GM19023 (cell line): ENCODE measurements around the gene FBXW8.

ENCODE experiments used
- ATAC-seq: cut with Tn5 transposase; IDR thresholded peaks from one replicate; pipeline ENCODE4 v1.9.1; 2021; ENCODE audit warnings: mild to moderate bottlenecking, moderate library complexity; ENCODE audit not compliant: unreplicated experiment

FBXW8 gene

GRCh38 chr12:117018685-117019084, 107.9 kb downstream of the FBXW8 start:
- no peak for ATAC-seq

GRCh38 chr12:117019866-117020265, 109.1 kb downstream of the FBXW8 start:
- no peak for ATAC-seq

GRCh38 chr12:117020536-117021220, 109.9 kb downstream of the FBXW8 start:
- no peak for ATAC-seq

- no peak for ATAC-seq
Measured at GRCh38 chr12:117022465-117022864, 111.7 kb downstream of the FBXW8 start.

- ATAC-seq = no peak
Measured at GRCh38 chr12:117023998-117024960, 113.5 kb downstream of the FBXW8 start.

- no peak for ATAC-seq
Measured at GRCh38 chr12:117024961-117025480, 114.3 kb downstream of the FBXW8 start.

GRCh38 chr12:117025481-117026151, 114.9 kb downstream of the FBXW8 start:
- no peak for ATAC-seq

GRCh38 chr12:117026343-117026742, 115.6 kb downstream of the FBXW8 start:
- no peak for ATAC-seq

- no peak for ATAC-seq
Measured at GRCh38 chr12:117026921-117027250, 116.1 kb downstream of the FBXW8 start.

GRCh38 chr12:117027251-117028086, 116.7 kb downstream of the FBXW8 start:
- no peak for ATAC-seq

GRCh38 chr12:117028254-117028653, 117.5 kb downstream of the FBXW8 start:
- no peak for ATAC-seq

- ATAC-seq = no peak
Measured at GRCh38 chr12:117030187-117030900, 119.6 kb downstream of the FBXW8 start.

GRCh38 chr12:117031843-117032592, 121.3 kb downstream of the FBXW8 start:
- no peak for ATAC-seq

- ATAC-seq = no peak
Measured at GRCh38 chr12:117032593-117033381, 122.0 kb downstream of the FBXW8 start.

- ATAC-seq = no peak
Measured at GRCh38 chr12:117033382-117034221, 122.9 kb downstream of the FBXW8 start.

- ATAC-seq = no peak
Measured at GRCh38 chr12:117034249-117034648, 123.5 kb downstream of the FBXW8 start.

- ATAC-seq = no peak
Measured at GRCh38 chr12:117034701-117035151, 124.0 kb downstream of the FBXW8 start.
